ENCODE results near the gene UBE2G2.

DNA sequence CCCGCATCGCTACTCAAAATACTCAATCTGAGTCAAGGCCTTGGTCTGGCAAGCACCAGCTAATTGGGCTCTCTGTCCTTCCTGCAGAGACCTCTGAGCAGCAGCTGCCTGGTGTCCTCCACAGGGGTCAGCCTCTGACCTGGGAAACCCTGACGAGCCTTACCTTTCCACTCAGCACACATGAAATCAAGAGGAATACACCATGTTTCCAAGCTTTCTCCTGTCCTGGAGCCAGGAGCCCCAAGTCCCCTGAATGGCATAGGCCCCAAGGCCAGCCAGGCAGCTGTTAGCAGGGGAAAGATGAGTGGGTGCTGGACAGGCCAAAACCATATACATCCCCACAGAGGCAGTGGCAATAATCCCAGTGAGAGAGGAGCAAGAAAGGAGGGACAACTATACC lies 63.0 kb downstream of the UBE2G2 start:
- TF ChIP-seq, protein P1, sequence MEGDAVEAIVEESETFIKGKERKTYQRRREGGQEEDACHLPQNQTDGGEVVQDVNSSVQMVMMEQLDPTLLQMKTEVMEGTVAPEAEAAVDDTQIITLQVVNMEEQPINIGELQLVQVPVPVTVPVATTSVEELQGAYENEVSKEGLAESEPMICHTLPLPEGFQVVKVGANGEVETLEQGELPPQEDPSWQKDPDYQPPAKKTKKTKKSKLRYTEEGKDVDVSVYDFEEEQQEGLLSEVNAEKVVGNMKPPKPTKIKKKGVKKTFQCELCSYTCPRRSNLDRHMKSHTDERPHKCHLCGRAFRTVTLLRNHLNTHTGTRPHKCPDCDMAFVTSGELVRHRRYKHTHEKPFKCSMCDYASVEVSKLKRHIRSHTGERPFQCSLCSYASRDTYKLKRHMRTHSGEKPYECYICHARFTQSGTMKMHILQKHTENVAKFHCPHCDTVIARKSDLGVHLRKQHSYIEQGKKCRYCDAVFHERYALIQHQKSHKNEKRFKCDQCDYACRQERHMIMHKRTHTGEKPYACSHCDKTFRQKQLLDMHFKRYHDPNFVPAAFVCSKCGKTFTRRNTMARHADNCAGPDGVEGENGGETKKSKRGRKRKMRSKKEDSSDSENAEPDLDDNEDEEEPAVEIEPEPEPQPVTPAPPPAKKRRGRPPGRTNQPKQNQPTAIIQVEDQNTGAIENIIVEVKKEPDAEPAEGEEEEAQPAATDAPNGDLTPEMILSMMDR (IDR thresholded peaks at IDR 0.05), result no peak
- TF ChIP-seq, protein P2, sequence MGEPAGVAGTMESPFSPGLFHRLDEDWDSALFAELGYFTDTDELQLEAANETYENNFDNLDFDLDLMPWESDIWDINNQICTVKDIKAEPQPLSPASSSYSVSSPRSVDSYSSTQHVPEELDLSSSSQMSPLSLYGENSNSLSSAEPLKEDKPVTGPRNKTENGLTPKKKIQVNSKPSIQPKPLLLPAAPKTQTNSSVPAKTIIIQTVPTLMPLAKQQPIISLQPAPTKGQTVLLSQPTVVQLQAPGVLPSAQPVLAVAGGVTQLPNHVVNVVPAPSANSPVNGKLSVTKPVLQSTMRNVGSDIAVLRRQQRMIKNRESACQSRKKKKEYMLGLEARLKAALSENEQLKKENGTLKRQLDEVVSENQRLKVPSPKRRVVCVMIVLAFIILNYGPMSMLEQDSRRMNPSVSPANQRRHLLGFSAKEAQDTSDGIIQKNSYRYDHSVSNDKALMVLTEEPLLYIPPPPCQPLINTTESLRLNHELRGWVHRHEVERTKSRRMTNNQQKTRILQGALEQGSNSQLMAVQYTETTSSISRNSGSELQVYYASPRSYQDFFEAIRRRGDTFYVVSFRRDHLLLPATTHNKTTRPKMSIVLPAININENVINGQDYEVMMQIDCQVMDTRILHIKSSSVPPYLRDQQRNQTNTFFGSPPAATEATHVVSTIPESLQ (CRISPR knock-in tag; IDR thresholded peaks at IDR 0.05), result no peak
- TF ChIP-seq NFYB (CRISPR knock-in tag; conservative IDR thresholded peaks at IDR 0.05; ENCODE audit: low read depth), result no peak
- TF ChIP-seq ZNF416 (CRISPR knock-in tag; IDR thresholded peaks at IDR 0.05), result no peak
- TF ChIP-seq, protein P3, sequence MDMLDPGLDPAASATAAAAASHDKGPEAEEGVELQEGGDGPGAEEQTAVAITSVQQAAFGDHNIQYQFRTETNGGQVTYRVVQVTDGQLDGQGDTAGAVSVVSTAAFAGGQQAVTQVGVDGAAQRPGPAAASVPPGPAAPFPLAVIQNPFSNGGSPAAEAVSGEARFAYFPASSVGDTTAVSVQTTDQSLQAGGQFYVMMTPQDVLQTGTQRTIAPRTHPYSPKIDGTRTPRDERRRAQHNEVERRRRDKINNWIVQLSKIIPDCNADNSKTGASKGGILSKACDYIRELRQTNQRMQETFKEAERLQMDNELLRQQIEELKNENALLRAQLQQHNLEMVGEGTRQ (CRISPR knock-in tag; IDR thresholded peaks at IDR 0.05), result no peak
